B cell (primary cell): ENCODE results near the gene GPR33.

Source experiments
- EZH2 ChIP-seq: IDR thresholded peaks from 2 replicates; pipeline ENCODE4 v1.6.1; 2012; ENCODE audit warnings: borderline replicate concordance, low read depth, mild to moderate bottlenecking, moderate library complexity, low read length; ENCODE audit not compliant: insufficient read depth, poor library complexity, severe bottlenecking
- TF ChIP-seq, protein P1 (sequence below): fragments of 200-600 bp; IDR thresholded peaks from one replicate; pipeline ENCODE4 v1.8.0; 2022; ENCODE audit warnings: antibody characterized with exemption, mild to moderate bottlenecking

DNA sequence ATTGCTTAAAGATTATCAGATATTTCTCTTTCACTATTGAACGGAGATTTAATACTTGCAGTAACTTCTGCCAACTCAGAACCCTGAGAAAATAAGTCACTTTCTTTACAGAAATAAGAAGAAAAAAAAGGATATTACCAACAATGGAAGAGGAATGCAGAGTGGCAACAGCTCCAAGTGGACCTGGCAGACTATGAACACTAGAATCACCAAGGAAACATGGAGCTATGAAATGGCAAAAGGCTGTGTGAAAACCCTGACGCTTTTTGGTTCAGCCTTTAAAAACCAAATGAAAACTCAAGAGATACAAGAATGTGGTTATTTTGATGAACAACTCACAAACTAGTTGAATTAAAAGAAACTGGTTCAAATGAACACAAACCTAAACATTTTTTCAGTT lies 48.3 kb downstream of the GPR33 start:
- TF ChIP-seq, protein P1, sequence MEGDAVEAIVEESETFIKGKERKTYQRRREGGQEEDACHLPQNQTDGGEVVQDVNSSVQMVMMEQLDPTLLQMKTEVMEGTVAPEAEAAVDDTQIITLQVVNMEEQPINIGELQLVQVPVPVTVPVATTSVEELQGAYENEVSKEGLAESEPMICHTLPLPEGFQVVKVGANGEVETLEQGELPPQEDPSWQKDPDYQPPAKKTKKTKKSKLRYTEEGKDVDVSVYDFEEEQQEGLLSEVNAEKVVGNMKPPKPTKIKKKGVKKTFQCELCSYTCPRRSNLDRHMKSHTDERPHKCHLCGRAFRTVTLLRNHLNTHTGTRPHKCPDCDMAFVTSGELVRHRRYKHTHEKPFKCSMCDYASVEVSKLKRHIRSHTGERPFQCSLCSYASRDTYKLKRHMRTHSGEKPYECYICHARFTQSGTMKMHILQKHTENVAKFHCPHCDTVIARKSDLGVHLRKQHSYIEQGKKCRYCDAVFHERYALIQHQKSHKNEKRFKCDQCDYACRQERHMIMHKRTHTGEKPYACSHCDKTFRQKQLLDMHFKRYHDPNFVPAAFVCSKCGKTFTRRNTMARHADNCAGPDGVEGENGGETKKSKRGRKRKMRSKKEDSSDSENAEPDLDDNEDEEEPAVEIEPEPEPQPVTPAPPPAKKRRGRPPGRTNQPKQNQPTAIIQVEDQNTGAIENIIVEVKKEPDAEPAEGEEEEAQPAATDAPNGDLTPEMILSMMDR: no peak
- no peak for TF ChIP-seq EZH2
